HS-27A (cell line): ENCODE measurements around the gene MROH7.
"Not testable (repeated sequence)": the region's sequence is repeated elsewhere in the genome, so short reads cannot be mapped to it uniquely, and the experiment has no call there.

Source experiments
- DNase-seq: peaks from one replicate; pipeline ENCODE4 v3.0.0-alpha.2; 2012; ENCODE audit warnings: low read depth, missing footprints

MROH7 gene

GRCh38 chr1:54610048-54610447, 31.5 kb upstream of the MROH7 start:
- DNase-seq: no peak

GRCh38 chr1:54610601-54611580, 30.7 kb upstream of the MROH7 start:
- DNase-seq: no peak

GRCh38 chr1:54611621-54612020, 30.0 kb upstream of the MROH7 start:
- no peak for DNase-seq

- DNase-seq: no peak
Measured at GRCh38 chr1:54614024-54614423, 27.6 kb upstream of the MROH7 start.

- no peak for DNase-seq
Measured at GRCh38 chr1:54614563-54614962, 27.0 kb upstream of the MROH7 start.

GRCh38 chr1:54615531-54616279, 25.9 kb upstream of the MROH7 start:
- DNase-seq: no peak

- DNase-seq: no peak
Measured at GRCh38 chr1:54619749-54620148, 21.8 kb upstream of the MROH7 start.

GRCh38 chr1:54623216-54624007, 18.2 kb upstream of the MROH7 start, which contains the start of gene FAM151A:
TSS of gene FAM151A (minus strand) at chr1:54623525. CDS start at chr1:54623395, 130 bp downstream.
- DNase-seq: no peak

GRCh38 chr1:54624466-54625464, 16.8 kb upstream of the MROH7 start:
- DNase-seq: no peak

- no peak for DNase-seq
Measured at GRCh38 chr1:54627196-54627595, 14.4 kb upstream of the MROH7 start.

- DNase-seq: not testable (repeated sequence)
Measured at GRCh38 chr1:54635804-54636203, 5.8 kb upstream of the MROH7 start.

GRCh38 chr1:54636461-54637446, 4.8 kb upstream of the MROH7 start:
- DNase-seq: not testable (repeated sequence)

GRCh38 chr1:54640361-54640760, 1.2 kb upstream of the MROH7 start:
- DNase-seq: no peak

- DNase-seq: no peak
Measured at GRCh38 chr1:54643736-54644135, 2.1 kb downstream of the MROH7 start.

GRCh38 chr1:54645806-54646676, 4.5 kb downstream of the MROH7 start:
- no peak for DNase-seq

GRCh38 chr1:54649130-54649898, 7.7 kb downstream of the MROH7 start:
- no peak for DNase-seq

- no peak for DNase-seq
Measured at GRCh38 chr1:54649921-54650320, 8.3 kb downstream of the MROH7 start.

- no peak for DNase-seq
Measured at GRCh38 chr1:54650417-54650816, 8.8 kb downstream of the MROH7 start.
